ENCODE results near the gene MED12. TPM values are rescaled to one million over a fixed set of nuclear protein-coding genes. Genes with fewer than 3 reads are reported as not detected.

Gene MED12
- total and polyA plus RNA-seq, 10 of the 15 experiments (the other 5 are each of a cell fraction or from before 2014, with no cell fraction given): 0.68 to 28.5 (median 13.7) TPM

GRCh38 chrX:71095555-71095980 is 22.8 kb upstream of the MED12 start, which contains the start of gene FOXO4:
TSS of gene FOXO4 (plus strand) at chrX:71095851. CDS start at chrX:71096529, 678 bp downstream.
- RAD21 ChIA-PET (ENCODE audit: unreplicated experiment): interaction anchor here (2.4 kb wide), 1 partner anchor 16 kb away, joined by 10 read pairs; the partner anchor contains the start of gene IL2RG
- ATAC-seq (peak; percentile 92), FAIRE-seq (peak; percentile 74), DNase-seq (ENCODE audit: low read depth, low spot score) (no peak)
- no peaks in the 10 kb centered on the region for H3K9me3 ChIP-seq (replicated peaks; ENCODE audit: control insufficient read depth, insufficient read depth, low read length)
- H3K9ac ChIP-seq (ENCODE audit: control insufficient read depth, insufficient read depth, low read length): peak within 1 kb of the TSS; percentile 64
- no TSS peak for BruUV-seq (replicated peaks)
- no peaks in the 10 kb centered on the region for H3K36me3 ChIP-seq (ENCODE audit: control insufficient read depth in 2 of 2, insufficient read depth in 2 of 2, low read length in 1 of 2)
- peak within 1 kb of the TSS; percentile 90 for H3K4me2 ChIP-seq (ENCODE audit: control insufficient read depth, insufficient read depth)
- POLR2A ChIA-PET: interaction anchor here (1.1 to 1.3 kb wide), 2 partner anchors 16 to 86 kb away, joined by 3 to 4 read pairs; partner anchors contain the start of gene IL2RG
- in situ Hi-C loops (cut with MboI) (no loop called here), intact Hi-C loops (cut with micrococcal nuclease; ENCODE audit: unreplicated experiment) (loop anchor here (10.0 kb wide), 1 partner anchor 189 kb away; the partner anchor contains the start of gene NONO)
- WGBS (ENCODE audit: insufficient coverage, insufficient replicate concordance, low lambda C conversion rate, missing lambda C conversion rate): 24% methylated on average over 25 of the region's 29 CpGs
- no peaks in the 10 kb centered on the region for H3K79me2 ChIP-seq (ENCODE audit: control insufficient read depth, insufficient read depth, low read length)
- SMC1A ChIA-PET (ENCODE audit: uncharacterized antibody, unreplicated experiment): interaction anchor here (0.7 to 2.7 kb wide), 3 partner anchors 33 to 85 kb away, joined by 3 to 10 read pairs (median 3); no protein-coding TSS in a partner anchor
- H3K4me3 ChIP-seq: peak within 1 kb of the TSS; percentile 69
- no peaks in the 10 kb centered on the region for H3K4me1 ChIP-seq (ENCODE audit: control insufficient read depth, insufficient read depth, low read length)
- H4K20me1 ChIP-seq (ENCODE audit: control insufficient read depth, insufficient read depth): no peaks in the 10 kb centered on the region
- no peaks in the 10 kb centered on the region for H3K27me3 ChIP-seq (replicated peaks in 1 of 2; ENCODE audit: control insufficient read depth in 2 of 2, insufficient read depth in 2 of 2, low read length in 1 of 2)
- H3K27ac ChIP-seq (ENCODE audit: control insufficient read depth, insufficient read depth): peak within 1 kb of the TSS; percentile 24; the same call in 1 of the 2 replicates
- peak within 1 kb of the TSS; percentile 91 for H2AFZ ChIP-seq (ENCODE audit: control insufficient read depth, low read depth, low read length)
- CTCF ChIA-PET: no interaction called here
- TF ChIP-seq POLR2AphosphoS2 (IDR thresholded peaks at IDR 0.05; ENCODE audit: low read depth, low read length): no peak
- TF ChIP-seq IKZF1 (conservative IDR thresholded peaks at IDR 0.05): peak; percentile 54; the same call in 1 of the 2 replicates
- TF ChIP-seq HCFC1 (IDR thresholded peaks at IDR 0.05; ENCODE audit: low read length): peak; percentile 85
- no peak for TF ChIP-seq PKNOX1 (IDR thresholded peaks at IDR 0.05)
- TF ChIP-seq, protein P1, sequence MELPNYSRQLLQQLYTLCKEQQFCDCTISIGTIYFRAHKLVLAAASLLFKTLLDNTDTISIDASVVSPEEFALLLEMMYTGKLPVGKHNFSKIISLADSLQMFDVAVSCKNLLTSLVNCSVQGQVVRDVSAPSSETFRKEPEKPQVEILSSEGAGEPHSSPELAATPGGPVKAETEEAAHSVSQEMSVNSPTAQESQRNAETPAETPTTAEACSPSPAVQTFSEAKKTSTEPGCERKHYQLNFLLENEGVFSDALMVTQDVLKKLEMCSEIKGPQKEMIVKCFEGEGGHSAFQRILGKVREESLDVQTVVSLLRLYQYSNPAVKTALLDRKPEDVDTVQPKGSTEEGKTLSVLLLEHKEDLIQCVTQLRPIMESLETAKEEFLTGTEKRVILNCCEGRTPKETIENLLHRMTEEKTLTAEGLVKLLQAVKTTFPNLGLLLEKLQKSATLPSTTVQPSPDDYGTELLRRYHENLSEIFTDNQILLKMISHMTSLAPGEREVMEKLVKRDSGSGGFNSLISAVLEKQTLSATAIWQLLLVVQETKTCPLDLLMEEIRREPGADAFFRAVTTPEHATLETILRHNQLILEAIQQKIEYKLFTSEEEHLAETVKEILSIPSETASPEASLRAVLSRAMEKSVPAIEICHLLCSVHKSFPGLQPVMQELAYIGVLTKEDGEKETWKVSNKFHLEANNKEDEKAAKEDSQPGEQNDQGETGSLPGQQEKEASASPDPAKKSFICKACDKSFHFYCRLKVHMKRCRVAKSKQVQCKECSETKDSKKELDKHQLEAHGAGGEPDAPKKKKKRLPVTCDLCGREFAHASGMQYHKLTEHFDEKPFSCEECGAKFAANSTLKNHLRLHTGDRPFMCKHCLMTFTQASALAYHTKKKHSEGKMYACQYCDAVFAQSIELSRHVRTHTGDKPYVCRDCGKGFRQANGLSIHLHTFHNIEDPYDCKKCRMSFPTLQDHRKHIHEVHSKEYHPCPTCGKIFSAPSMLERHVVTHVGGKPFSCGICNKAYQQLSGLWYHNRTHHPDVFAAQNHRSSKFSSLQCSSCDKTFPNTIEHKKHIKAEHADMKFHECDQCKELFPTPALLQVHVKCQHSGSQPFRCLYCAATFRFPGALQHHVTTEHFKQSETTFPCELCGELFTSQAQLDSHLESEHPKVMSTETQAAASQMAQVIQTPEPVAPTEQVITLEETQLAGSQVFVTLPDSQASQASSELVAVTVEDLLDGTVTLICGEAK (IDR thresholded peaks at IDR 0.05; ENCODE audit: borderline replicate concordance): no peak
- TF ChIP-seq SREBF1 (IDR thresholded peaks at IDR 0.05; ENCODE audit: low read length): no peak
- no peak for TF ChIP-seq STAT1 (conservative IDR thresholded peaks at IDR 0.05)
- peak; percentile 84 for TF ChIP-seq SIX5 (IDR thresholded peaks at IDR 0.05; ENCODE audit: low read depth, low read length, severe bottlenecking)
- TF ChIP-seq, protein P2, sequence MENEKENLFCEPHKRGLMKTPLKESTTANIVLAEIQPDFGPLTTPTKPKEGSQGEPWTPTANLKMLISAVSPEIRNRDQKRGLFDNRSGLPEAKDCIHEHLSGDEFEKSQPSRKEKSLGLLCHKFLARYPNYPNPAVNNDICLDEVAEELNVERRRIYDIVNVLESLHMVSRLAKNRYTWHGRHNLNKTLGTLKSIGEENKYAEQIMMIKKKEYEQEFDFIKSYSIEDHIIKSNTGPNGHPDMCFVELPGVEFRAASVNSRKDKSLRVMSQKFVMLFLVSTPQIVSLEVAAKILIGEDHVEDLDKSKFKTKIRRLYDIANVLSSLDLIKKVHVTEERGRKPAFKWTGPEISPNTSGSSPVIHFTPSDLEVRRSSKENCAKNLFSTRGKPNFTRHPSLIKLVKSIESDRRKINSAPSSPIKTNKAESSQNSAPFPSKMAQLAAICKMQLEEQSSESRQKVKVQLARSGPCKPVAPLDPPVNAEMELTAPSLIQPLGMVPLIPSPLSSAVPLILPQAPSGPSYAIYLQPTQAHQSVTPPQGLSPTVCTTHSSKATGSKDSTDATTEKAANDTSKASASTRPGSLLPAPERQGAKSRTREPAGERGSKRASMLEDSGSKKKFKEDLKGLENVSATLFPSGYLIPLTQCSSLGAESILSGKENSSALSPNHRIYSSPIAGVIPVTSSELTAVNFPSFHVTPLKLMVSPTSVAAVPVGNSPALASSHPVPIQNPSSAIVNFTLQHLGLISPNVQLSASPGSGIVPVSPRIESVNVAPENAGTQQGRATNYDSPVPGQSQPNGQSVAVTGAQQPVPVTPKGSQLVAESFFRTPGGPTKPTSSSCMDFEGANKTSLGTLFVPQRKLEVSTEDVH (IDR thresholded peaks at IDR 0.05; ENCODE audit: low read depth, partially characterized antibody): no peak
- TF ChIP-seq KDM1A (IDR thresholded peaks at IDR 0.05; ENCODE audit: borderline replicate concordance): no peak
- peak; percentile 52; the same call in 1 of the 2 replicates for TF ChIP-seq POLR2A (IDR thresholded peaks at IDR 0.05; ENCODE audit: low read depth, low read length)
- TF ChIP-seq, protein P3, sequence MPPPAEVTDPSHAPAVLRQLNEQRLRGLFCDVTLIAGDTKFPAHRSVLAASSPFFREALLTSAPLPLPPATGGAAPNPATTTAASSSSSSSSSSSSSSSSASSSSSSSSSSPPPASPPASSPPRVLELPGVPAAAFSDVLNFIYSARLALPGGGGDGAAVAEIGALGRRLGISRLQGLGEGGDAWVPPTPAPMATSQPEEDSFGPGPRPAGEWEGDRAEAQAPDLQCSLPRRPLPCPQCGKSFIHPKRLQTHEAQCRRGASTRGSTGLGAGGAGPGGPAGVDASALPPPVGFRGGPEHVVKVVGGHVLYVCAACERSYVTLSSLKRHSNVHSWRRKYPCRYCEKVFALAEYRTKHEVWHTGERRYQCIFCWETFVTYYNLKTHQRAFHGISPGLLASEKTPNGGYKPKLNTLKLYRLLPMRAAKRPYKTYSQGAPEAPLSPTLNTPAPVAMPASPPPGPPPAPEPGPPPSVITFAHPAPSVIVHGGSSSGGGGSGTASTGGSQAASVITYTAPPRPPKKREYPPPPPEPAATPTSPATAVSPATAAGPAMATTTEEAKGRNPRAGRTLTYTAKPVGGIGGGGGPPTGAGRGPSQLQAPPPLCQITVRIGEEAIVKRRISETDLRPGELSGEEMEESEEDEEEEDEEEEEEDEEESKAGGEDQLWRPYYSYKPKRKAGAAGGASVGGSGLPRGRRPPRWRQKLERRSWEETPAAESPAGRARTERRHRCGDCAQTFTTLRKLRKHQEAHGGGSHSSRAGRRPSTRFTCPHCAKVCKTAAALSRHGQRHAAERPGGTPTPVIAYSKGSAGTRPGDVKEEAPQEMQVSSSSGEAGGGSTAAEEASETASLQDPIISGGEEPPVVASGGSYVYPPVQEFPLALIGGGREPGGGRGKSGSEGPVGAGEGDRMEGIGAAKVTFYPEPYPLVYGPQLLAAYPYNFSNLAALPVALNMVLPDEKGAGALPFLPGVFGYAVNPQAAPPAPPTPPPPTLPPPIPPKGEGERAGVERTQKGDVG (CRISPR knock-in tag; IDR thresholded peaks at IDR 0.05): no peak
- TF ChIP-seq CREM (IDR thresholded peaks at IDR 0.05; ENCODE audit: low read depth): peak; percentile 58; the same call in 1 of the 2 replicates
